PC-9 (cell line): ENCODE results near the gene XPO5. TPM values are rescaled to one million over a fixed set of nuclear protein-coding genes. Genes with fewer than 3 reads are reported as not detected.

Source experiments
- BruUV-seq: library from RNA; stranded (reverse); fragments of 400-500 nt; replicated peaks from 2 replicates; lab custom pipeline; 2021; lab: Mats Ljungman, UMichigan
- CTCF ChIA-PET: fragments of 300-600 bp; sonication (Branson Sonifier 250); formaldehyde crosslinking; loops from one replicate; lab custom pipeline; 2022; ENCODE audit warnings: antibody characterized with exemption; lab: Charles Lee
- POLR2A ChIA-PET: fragments of 300-600 bp; sonication (Branson Sonifier 250); formaldehyde crosslinking; loops from one replicate; lab custom pipeline; 2022; ENCODE audit warnings: antibody characterized with exemption; ENCODE audit not compliant: unreplicated experiment; lab: Charles Lee
- DNase-seq, 2 experiments: peaks; one replicate each; pipeline versions ENCODE4 v3.0.0 to v3.0.0-alpha.2; 2015 to 2022; ENCODE audit warnings: mixed read lengths in 1 of 2
- H2AFZ ChIP-seq: fragments of 200-600 bp; sonication (generic); 2 replicates; pipeline ENCODE4 v1.8.1; 2017; ENCODE audit warnings: antibody characterized with exemption
- H3F3A ChIP-seq: fragments of 200-600 bp; sonication (generic); 2 replicates; pipeline ENCODE4 v1.8.1; 2017; ENCODE audit warnings: antibody characterized with exemption, mild to moderate bottlenecking, low read depth; ENCODE audit not compliant: insufficient read depth
- H3K27ac ChIP-seq: fragments of 200-600 bp; sonication (generic); 2 replicates; pipeline ENCODE4 v1.6.1; 2016; ENCODE audit warnings: mixed run types
- H3K27me3 ChIP-seq: fragments of 200-600 bp; sonication (generic); 2 replicates; pipeline ENCODE4 v1.6.1; 2016; ENCODE audit warnings: low read depth, mixed run types; ENCODE audit not compliant: insufficient read depth
- H3K36me3 ChIP-seq: fragments of 200-600 bp; sonication (generic); 2 replicates; pipeline ENCODE4 v1.6.1; 2016; ENCODE audit warnings: low read depth, mixed run types
- H3K4me1 ChIP-seq: fragments of 200-600 bp; sonication (generic); replicated peaks from 2 replicates; pipeline ENCODE4 v1.6.1; 2016; ENCODE audit warnings: mixed run types; ENCODE audit not compliant: insufficient read depth
- H3K4me2 ChIP-seq: fragments of 200-600 bp; sonication (generic); 2 replicates; pipeline ENCODE4 v1.6.1; 2017; ENCODE audit warnings: mixed run types
- H3K4me3 ChIP-seq: fragments of 200-600 bp; sonication (generic); 2 replicates; pipeline ENCODE4 v1.6.1; 2016; ENCODE audit warnings: mixed run types
- H3K79me2 ChIP-seq: fragments of 200-600 bp; sonication (generic); 2 replicates; pipeline ENCODE4 v1.6.1; 2017; ENCODE audit warnings: low read depth, mixed run types
- H3K9me2 ChIP-seq: fragments of 200-600 bp; sonication (generic); 2 replicates; pipeline ENCODE4 v1.8.1; 2017; ENCODE audit warnings: mild to moderate bottlenecking; ENCODE audit not compliant: insufficient read depth
- H3K9me3 ChIP-seq: fragments of 200-600 bp; sonication (generic); 2 replicates; pipeline ENCODE4 v1.8.1; 2016; ENCODE audit warnings: low read depth; ENCODE audit not compliant: insufficient read depth
- H4K20me1 ChIP-seq: fragments of 200-600 bp; sonication (generic); 2 replicates; pipeline ENCODE4 v1.8.1; 2017; ENCODE audit not compliant: insufficient read depth
- EZH2 ChIP-seq: fragments of 200-600 bp; sonication (generic); IDR thresholded peaks from 2 replicates; pipeline ENCODE4 v1.8.0; 2017; ENCODE audit warnings: antibody characterized with exemption, low read depth
- intact Hi-C: fragments of 100-400 bp; cut with micrococcal nuclease; formaldehyde crosslinking; loops from one replicate; pipeline ENCODE4 v1.10.0; 2022; ENCODE audit not compliant: unreplicated experiment
- total RNA-seq: library from RNA; stranded (reverse); gene quantifications from 2 replicates; pipeline ENCODE4 v1.2.3, GENCODE V29; 2021
- TF ChIP-seq, protein P1 (sequence below): fragments of 200-600 bp; sonication (generic); conservative IDR thresholded peaks from 2 replicates; pipeline ENCODE4 v1.6.1; 2017; ENCODE audit warnings: mixed run types, antibody characterized with exemption, mild to moderate bottlenecking, moderate library complexity

XPO5 gene
- total RNA-seq, 1 experiment from 2014 or later: 36.1 TPM

DNA sequence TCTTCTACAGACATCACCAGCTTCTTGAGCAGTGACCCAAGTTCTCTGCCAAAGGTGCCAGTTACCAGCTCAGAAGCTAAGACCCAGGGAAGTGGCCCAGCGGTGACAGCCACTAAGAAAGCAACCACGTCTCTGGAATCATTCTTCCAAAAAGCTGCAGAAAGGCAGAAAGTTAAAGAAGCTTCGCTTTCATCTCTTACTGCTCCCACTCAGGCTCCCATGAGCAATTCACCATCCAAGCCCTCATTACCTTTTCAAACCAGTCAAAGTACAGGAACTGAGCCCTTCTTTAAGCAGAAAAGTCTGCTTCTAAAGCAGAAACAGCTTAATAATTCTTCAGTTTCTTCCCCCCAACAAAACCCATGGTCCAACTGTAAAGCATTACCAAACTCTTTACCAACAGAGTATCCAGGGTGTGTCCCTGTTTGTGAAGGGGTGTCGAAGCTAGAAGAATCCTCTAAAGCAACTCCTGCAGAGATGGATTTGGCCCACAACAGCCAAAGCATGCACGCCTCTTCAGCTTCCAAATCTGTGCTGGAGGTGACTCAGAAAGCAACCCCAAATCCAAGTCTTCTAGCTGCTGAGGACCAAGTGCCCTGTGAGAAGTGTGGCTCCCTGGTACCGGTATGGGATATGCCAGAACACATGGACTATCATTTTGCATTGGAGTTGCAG is 38.0 kb upstream of the XPO5 start:
- POLR2A ChIA-PET: interaction anchor here (0.7 kb wide), 1 partner anchor 629 kb away, joined by 4 read pairs; the partner anchor contains the start of gene PPP2R5D
- H3K9me2 ChIP-seq: no peaks in the 10 kb centered on the region
- CTCF ChIA-PET: no interaction called here
- H3K27ac ChIP-seq: no peak overlapping the region
- peaks cover 7% of the 10 kb centered on the region; the same call in 1 of the 2 replicates for H3K36me3 ChIP-seq
- H3K4me2 ChIP-seq: no peak overlapping the region
- H3K27me3 ChIP-seq: no peaks in the 10 kb centered on the region
- peaks cover 65% of the 10 kb centered on the region for H3F3A ChIP-seq
- no peaks in the 10 kb centered on the region for H3K79me2 ChIP-seq
- no peak overlapping the region for H2AFZ ChIP-seq
- H3K4me1 ChIP-seq: no peaks in the 10 kb centered on the region
- BruUV-seq: no TSS peak
- no peaks in the 10 kb centered on the region for H4K20me1 ChIP-seq
- H3K4me3 ChIP-seq: no peak overlapping the region
- no peaks in the 10 kb centered on the region for H3K9me3 ChIP-seq
- intact Hi-C loops: no loop called here
- no peak for TF ChIP-seq EZH2
- TF ChIP-seq, protein P1, sequence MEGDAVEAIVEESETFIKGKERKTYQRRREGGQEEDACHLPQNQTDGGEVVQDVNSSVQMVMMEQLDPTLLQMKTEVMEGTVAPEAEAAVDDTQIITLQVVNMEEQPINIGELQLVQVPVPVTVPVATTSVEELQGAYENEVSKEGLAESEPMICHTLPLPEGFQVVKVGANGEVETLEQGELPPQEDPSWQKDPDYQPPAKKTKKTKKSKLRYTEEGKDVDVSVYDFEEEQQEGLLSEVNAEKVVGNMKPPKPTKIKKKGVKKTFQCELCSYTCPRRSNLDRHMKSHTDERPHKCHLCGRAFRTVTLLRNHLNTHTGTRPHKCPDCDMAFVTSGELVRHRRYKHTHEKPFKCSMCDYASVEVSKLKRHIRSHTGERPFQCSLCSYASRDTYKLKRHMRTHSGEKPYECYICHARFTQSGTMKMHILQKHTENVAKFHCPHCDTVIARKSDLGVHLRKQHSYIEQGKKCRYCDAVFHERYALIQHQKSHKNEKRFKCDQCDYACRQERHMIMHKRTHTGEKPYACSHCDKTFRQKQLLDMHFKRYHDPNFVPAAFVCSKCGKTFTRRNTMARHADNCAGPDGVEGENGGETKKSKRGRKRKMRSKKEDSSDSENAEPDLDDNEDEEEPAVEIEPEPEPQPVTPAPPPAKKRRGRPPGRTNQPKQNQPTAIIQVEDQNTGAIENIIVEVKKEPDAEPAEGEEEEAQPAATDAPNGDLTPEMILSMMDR: no peak
- no peak for DNase-seq

DNA sequence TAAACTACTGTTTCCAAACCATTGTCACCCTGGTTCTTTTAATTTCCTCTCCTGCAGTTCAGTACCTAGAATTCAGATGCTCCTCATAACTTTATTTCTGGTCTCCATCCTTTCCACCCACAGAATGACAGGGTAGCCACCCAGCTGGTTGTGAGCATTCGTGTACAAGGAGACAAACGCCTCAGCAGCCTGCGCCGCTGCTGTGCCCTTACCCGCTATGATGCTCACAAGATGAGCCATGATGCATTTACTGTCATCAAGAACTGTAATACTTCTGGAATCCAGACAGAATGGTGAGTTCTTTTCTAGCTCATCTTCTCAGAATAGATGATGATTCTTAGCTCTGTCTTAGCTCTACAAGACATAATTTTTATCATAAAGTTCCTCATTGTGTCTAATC is 34.6 kb upstream of the XPO5 start:
- ChIA-PET POLR2A (interaction anchor here (0.5 to 0.8 kb wide), 2 partner anchors 22 to 432 kb away, joined by 3 to 8 read pairs; no protein-coding TSS in a partner anchor), CTCF (no interaction called here)
- Histone ChIP-seq H3F3A (peaks cover 62% of the 10 kb centered on the region; the same call in 1 of the 2 replicates), H3K79me2 (no peaks in the 10 kb centered on the region), H2AFZ (no peak overlapping the region), H3K9me3 (no peaks in the 10 kb centered on the region), H3K4me1 (no peaks in the 10 kb centered on the region), H3K4me3 (no peak overlapping the region), H4K20me1 (no peaks in the 10 kb centered on the region), H3K4me2 (no peak overlapping the region), H3K9me2 (no peaks in the 10 kb centered on the region), H3K36me3 (peaks cover 7% of the 10 kb centered on the region; the same call in 1 of the 2 replicates), H3K27ac (no peak overlapping the region), H3K27me3 (no peaks in the 10 kb centered on the region)
- TF ChIP-seq, protein P1: no peak
- no peak for TF ChIP-seq EZH2
- BruUV-seq: no TSS peak
- intact Hi-C loops: no loop called here
- DNase-seq: no peak

DNA sequence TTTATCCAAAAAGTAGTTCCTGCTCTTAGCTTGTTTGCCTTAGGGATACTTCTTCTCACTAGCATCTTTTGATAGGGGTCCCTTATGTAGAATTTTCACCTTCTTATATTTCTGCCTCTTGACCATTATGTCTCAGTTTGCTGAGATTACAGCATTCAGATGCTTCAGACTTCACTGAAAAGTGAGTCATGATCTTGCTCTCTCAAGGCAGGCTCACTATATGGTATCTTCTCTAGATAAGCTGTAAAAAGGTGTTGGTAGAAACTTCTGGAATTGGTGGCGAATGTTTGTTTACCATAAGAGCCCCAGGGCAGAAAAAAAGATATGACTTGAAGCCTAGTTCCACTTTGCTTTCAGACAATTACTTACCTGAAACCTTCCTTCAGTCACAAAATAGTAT is 33.6 kb upstream of the XPO5 start:
- POLR2A ChIA-PET: no interaction called here
- no TSS peak for BruUV-seq
- intact Hi-C loops: loop anchor here (2.0 kb wide), 2 partner anchors 55 to 159 kb away; no protein-coding TSS in a partner anchor

More for the DNA sequence above, 33.6 kb upstream of the XPO5 start:
- Histone ChIP-seq H3K4me3 (no peak overlapping the region), H4K20me1 (no peaks in the 10 kb centered on the region), H3K9me2 (no peaks in the 10 kb centered on the region), H3F3A (peaks cover 64% of the 10 kb centered on the region; the same call in 1 of the 2 replicates), H3K4me1 (no peaks in the 10 kb centered on the region), H3K27ac (no peak overlapping the region), H2AFZ (no peak overlapping the region), H3K36me3 (peaks cover 7% of the 10 kb centered on the region; the same call in 1 of the 2 replicates), H3K79me2 (no peaks in the 10 kb centered on the region), H3K4me2 (no peak overlapping the region), H3K27me3 (no peaks in the 10 kb centered on the region), H3K9me3 (no peaks in the 10 kb centered on the region)
- DNase-seq: no peak
- CTCF ChIA-PET: no interaction called here
- TF ChIP-seq, protein P1: no peak
- no peak for TF ChIP-seq EZH2
